Measurements from ENCODE around the gene OSER1. TPM values are rescaled to one million over a fixed set of nuclear protein-coding genes. Genes with fewer than 3 reads are reported as not detected.

The OSER1 gene
- polyA plus RNA-seq, 1 donor (not counting 4 experiments of a cell fraction or from before 2014, with no cell fraction given) = 41.5 TPM

DNA sequence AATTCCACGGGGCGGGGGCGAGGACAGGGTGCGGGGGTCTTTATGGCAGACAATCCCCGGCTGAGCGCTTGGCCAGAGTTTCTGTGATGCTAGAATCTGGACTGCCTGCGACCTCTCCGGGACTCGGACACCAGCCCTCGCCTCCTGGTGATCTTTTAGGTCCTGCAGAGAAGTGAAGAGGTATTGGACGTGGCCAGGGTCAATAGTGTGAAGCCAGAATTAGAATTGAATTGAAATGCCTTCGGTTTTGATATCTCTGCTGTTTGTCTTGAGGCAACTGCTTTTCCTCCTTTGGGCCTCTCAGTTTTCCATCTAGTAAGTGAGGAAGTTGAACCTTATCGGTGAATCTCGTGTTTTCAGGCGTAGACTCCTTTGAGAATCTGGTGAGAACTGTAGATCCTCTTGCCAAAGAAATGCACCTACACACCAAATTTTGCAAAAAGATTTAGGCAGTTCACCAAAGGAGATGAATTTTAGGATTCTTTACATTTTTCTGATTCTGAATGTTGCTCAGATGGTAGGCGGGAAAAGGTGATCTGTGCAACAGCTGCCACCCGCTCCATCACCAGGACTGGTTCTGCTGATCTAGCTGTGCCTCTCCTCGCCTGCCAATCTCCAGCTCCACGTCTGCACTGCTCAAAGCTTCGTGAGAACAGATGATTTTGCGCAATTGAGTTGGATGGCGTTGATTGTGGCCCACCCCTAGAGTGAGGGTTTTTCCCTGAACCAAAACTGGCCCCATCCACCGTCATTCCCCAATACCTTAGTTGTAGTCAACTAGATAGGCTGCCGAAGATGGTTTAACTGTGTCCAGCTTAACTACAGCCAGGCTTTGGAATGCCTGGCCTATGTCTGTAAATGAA, 837 bp upstream of the OSER1 start:
- peak overlapping the region; percentile 95 for H3K27ac ChIP-seq (ENCODE audit: control insufficient read depth, insufficient read depth, low read length)
- H3K27me3 ChIP-seq (ENCODE audit: control insufficient read depth, extremely low read depth, insufficient read depth, low read length) = no peaks in the 10 kb centered on the region
- DNase-seq (ENCODE audit: low read depth, low spot score) (no peak), FAIRE-seq (peak; percentile 5)
- peaks cover 0 to under 1% of the 10 kb centered on the region in 2 experiments for H3K36me3 ChIP-seq (ENCODE audit: control insufficient read depth in 2 of 2, extremely low read depth in 1 of 2, insufficient read depth in 2 of 2, low read length in 2 of 2)
- H2AFZ ChIP-seq (ENCODE audit: control insufficient read depth, low read length) = peak overlapping the region; percentile 0
- H3K4me3 ChIP-seq (ENCODE audit: control insufficient read depth in 2 of 3, extremely low read depth in 1 of 3, insufficient read depth in 2 of 3, low read depth in 1 of 3, low read length in 3 of 3) = peak overlapping the region; percentile 57 to 89 (median 69)
- peak overlapping the region; percentile 82 for H3K4me2 ChIP-seq (ENCODE audit: control insufficient read depth, extremely low read depth, insufficient read depth, low read depth, low read length)
- dilution Hi-C loops (cut with MboI; ENCODE audit: extremely low pct_ligation_motif_present, low sequenced_read_pairs) = loop anchor here (10.0 kb wide), 1 partner anchor 173 kb away; no protein-coding TSS in a partner anchor
- H3K4me1 ChIP-seq (ENCODE audit: control insufficient read depth, extremely low read depth, insufficient read depth, low read length) = peaks cover 23% of the 10 kb centered on the region
- peaks cover 2% of the 10 kb centered on the region for H4K20me1 ChIP-seq (ENCODE audit: control insufficient read depth, extremely low read depth, insufficient read depth, low read length)
- TF ChIP-seq EZH2 (IDR thresholded peaks at IDR 0.05; ENCODE audit: low read length) = no peak
- TF ChIP-seq, protein P1, sequence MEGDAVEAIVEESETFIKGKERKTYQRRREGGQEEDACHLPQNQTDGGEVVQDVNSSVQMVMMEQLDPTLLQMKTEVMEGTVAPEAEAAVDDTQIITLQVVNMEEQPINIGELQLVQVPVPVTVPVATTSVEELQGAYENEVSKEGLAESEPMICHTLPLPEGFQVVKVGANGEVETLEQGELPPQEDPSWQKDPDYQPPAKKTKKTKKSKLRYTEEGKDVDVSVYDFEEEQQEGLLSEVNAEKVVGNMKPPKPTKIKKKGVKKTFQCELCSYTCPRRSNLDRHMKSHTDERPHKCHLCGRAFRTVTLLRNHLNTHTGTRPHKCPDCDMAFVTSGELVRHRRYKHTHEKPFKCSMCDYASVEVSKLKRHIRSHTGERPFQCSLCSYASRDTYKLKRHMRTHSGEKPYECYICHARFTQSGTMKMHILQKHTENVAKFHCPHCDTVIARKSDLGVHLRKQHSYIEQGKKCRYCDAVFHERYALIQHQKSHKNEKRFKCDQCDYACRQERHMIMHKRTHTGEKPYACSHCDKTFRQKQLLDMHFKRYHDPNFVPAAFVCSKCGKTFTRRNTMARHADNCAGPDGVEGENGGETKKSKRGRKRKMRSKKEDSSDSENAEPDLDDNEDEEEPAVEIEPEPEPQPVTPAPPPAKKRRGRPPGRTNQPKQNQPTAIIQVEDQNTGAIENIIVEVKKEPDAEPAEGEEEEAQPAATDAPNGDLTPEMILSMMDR (optimal IDR thresholded peaks at IDR 0.05 in 1 of 3, IDR thresholded peaks at IDR 0.05 in 1 of 3, conservative IDR thresholded peaks at IDR 0.05 in 1 of 3; ENCODE audit: extremely low read depth in 1 of 3, insufficient read depth in 2 of 3, low read length in 3 of 3) = no peak
- H3K79me2 ChIP-seq (ENCODE audit: control insufficient read depth, insufficient read depth, low read length) = peaks cover 37% of the 10 kb centered on the region
- peak overlapping the region; percentile 88 for H3K9ac ChIP-seq (ENCODE audit: control insufficient read depth, extremely low read depth, insufficient read depth, low read length)
- H3K9me3 ChIP-seq (ENCODE audit: control insufficient read depth, low read depth, low read length) = no peaks in the 10 kb centered on the region
- no peaks in the 10 kb centered on the region for H3K9me1 ChIP-seq (ENCODE audit: control insufficient read depth, extremely low read depth, insufficient read depth, low read length)

DNA sequence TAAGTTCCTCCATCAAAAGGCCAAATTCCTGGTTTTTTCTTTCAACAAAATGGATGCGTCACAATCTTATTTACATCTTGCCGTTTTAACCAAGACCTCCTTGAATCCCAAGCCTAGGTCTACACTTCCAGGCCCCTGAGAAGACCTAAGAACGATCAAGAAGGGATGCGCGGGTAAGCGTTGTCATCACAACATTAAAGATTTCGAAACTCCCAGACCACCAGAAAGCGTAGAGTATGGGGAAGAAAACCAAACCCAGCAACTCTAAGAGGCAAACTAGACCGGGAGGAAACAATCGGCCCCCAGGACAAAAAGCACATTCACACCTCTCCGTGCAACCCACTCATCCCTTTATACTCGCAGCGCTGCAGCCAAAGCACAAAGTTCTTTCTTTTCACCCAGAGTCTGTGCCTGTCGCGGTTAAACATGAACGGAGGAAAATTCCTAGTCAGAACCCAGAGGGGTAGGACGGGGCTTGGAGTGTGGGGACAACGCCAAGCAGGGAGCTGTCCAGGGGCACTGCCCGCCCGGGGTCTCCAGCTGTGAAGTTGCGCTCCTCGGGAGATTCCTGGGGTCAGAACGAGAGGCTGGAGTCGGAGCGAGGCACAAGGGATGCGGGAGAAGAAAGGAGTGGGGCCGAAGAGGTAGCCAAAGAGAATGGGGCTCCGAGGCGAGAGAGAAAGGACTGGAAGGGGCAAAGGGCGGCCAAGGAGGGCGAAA, 725 bp downstream of the OSER1 start:
- Histone ChIP-seq H3K4me3 (ENCODE audit: control insufficient read depth in 2 of 3, extremely low read depth in 1 of 3, insufficient read depth in 2 of 3, low read depth in 1 of 3, low read length in 3 of 3) (peak overlapping the region; percentile 82 to 96 (median 82)), H3K4me1 (ENCODE audit: control insufficient read depth, extremely low read depth, insufficient read depth, low read length) (peaks cover 34% of the 10 kb centered on the region), H3K27ac (ENCODE audit: control insufficient read depth, insufficient read depth, low read length) (peak overlapping the region; percentile 97), H2AFZ (ENCODE audit: control insufficient read depth, low read length) (peak overlapping the region; percentile 13), H3K9ac (ENCODE audit: control insufficient read depth, extremely low read depth, insufficient read depth, low read length) (peak overlapping the region; percentile 97), H3K9me3 (ENCODE audit: control insufficient read depth, low read depth, low read length) (no peaks in the 10 kb centered on the region), H3K9me1 (ENCODE audit: control insufficient read depth, extremely low read depth, insufficient read depth, low read length) (no peaks in the 10 kb centered on the region), H3K4me2 (ENCODE audit: control insufficient read depth, extremely low read depth, insufficient read depth, low read depth, low read length) (peak overlapping the region; percentile 85), H3K79me2 (ENCODE audit: control insufficient read depth, insufficient read depth, low read length) (peaks cover 45% of the 10 kb centered on the region), H4K20me1 (ENCODE audit: control insufficient read depth, extremely low read depth, insufficient read depth, low read length) (peaks cover 2% of the 10 kb centered on the region), H3K36me3 (ENCODE audit: control insufficient read depth in 2 of 2, extremely low read depth in 1 of 2, insufficient read depth in 2 of 2, low read length in 2 of 2) (peaks cover 0 to 2% of the 10 kb centered on the region in 2 experiments), H3K27me3 (ENCODE audit: control insufficient read depth, extremely low read depth, insufficient read depth, low read length) (no peaks in the 10 kb centered on the region)
- dilution Hi-C loops (cut with MboI; ENCODE audit: extremely low pct_ligation_motif_present, low sequenced_read_pairs) = loop anchor here (10.0 kb wide), 1 partner anchor 175 kb away; no protein-coding TSS in a partner anchor
- DNase-seq (ENCODE audit: low read depth, low spot score) (no peak), FAIRE-seq (no peak)
- TF ChIP-seq EZH2 (IDR thresholded peaks at IDR 0.05; ENCODE audit: low read length) = no peak
- TF ChIP-seq, protein P1 (optimal IDR thresholded peaks at IDR 0.05 in 1 of 3, IDR thresholded peaks at IDR 0.05 in 1 of 3, conservative IDR thresholded peaks at IDR 0.05 in 1 of 3; ENCODE audit: extremely low read depth in 1 of 3, insufficient read depth in 2 of 3, low read length in 3 of 3) = no peak
